H1 (cell line): ENCODE results near the gene AGBL4. TPM values are rescaled to one million over a fixed set of nuclear protein-coding genes. Genes with fewer than 3 reads are reported as not detected.

Source experiments
- CTCF ChIA-PET: fragments of 300-600 bp; sonication (Branson Sonifier 250); formaldehyde crosslinking; loops from one replicate; lab custom pipeline; 2021; ENCODE audit not compliant: partially characterized antibody; lab: Charles Lee
- POLR2A ChIA-PET: fragments of 300-600 bp; sonication (Branson Sonifier 250); formaldehyde crosslinking; loops from one replicate; lab custom pipeline; 2021; ENCODE audit warnings: inconsistent platforms; ENCODE audit not compliant: partially characterized antibody; lab: Charles Lee
- DNase-seq, 2 experiments: peaks; one replicate each; pipeline versions ENCODE4 v3.0.0 to v3.0.0-alpha.2; 2010 to 2022; ENCODE audit warnings: low spot score in 2 of 2, low read depth in 1 of 2, mixed read lengths in 1 of 2
- FAIRE-seq: peaks from 2 replicates; lab custom pipeline; 2011; peaks lifted over from hg19 to GRCh38; lab: Jason Lieb, UNC
- H2AFZ ChIP-seq: 2 replicates; pipeline ENCODE4 v1.8.1; 2012; ENCODE audit warnings: low read length, inconsistent platforms
- H2AK5ac ChIP-seq: 2 replicates; pipeline ENCODE4 v1.6.1; 2013; ENCODE audit warnings: low read depth, low read length
- H2BK120ac ChIP-seq: replicated peaks from 2 replicates; pipeline ENCODE3; 2013; ENCODE audit warnings: low read depth, low read length, inconsistent platforms
- H2BK12ac ChIP-seq: 2 replicates; pipeline ENCODE4 v1.6.1; 2013; ENCODE audit warnings: low read depth, low read length
- H2BK15ac ChIP-seq: 2 replicates; pipeline ENCODE4 v1.6.1; 2013; ENCODE audit warnings: low read length
- H2BK20ac ChIP-seq: 2 replicates; pipeline ENCODE4 v1.6.1; 2013; ENCODE audit warnings: low read length
- H2BK5ac ChIP-seq: 2 replicates; pipeline ENCODE4 v1.6.1; 2013; ENCODE audit warnings: low read depth, low read length
- H3K14ac ChIP-seq: 2 replicates; pipeline ENCODE4 v1.6.1; 2013; ENCODE audit warnings: inconsistent platforms; ENCODE audit not compliant: insufficient read length
- H3K18ac ChIP-seq: 2 replicates; pipeline ENCODE4 v1.6.1; 2013; ENCODE audit warnings: low read length; ENCODE audit errors: extremely low read depth
- H3K23ac ChIP-seq: 2 replicates; pipeline ENCODE4 v1.6.1; 2013; ENCODE audit warnings: inconsistent platforms; ENCODE audit not compliant: insufficient read length
- H3K23me2 ChIP-seq: 2 replicates; pipeline ENCODE4 v1.6.1; 2013; ENCODE audit warnings: low read depth, low read length
- H3K27ac ChIP-seq: 2 replicates; pipeline ENCODE4 v1.6.1; 2011; ENCODE audit warnings: low read depth, low read length, inconsistent platforms
- H3K27me3 ChIP-seq, 4 experiments: replicated peaks in 1 of 4; 1 replicate in 1 of 4; 2 replicates in 3 of 4; pipeline versions ENCODE4 v1.6.1 to v1.8.1; 2011 to 2013; ENCODE audit warnings: low read length in 3 of 4, mild to moderate bottlenecking in 3 of 4, inconsistent platforms in 2 of 4, mixed read lengths in 2 of 4, moderate library complexity in 1 of 4; ENCODE audit not compliant: control insufficient read depth in 3 of 4, insufficient read depth in 3 of 4; ENCODE audit errors: extremely low read depth in 1 of 4
- H3K36me3 ChIP-seq, 4 experiments: 2 replicates each; pipeline versions ENCODE4 v1.6.1 to v1.8.1; 2011 to 2013; ENCODE audit warnings: mild to moderate bottlenecking in 4 of 4, low read length in 3 of 4, moderate library complexity in 2 of 4, control low read depth in 1 of 4, inconsistent platforms in 1 of 4; ENCODE audit not compliant: insufficient read depth in 4 of 4, control insufficient read depth in 2 of 4
- H3K4ac ChIP-seq: replicated peaks from 2 replicates; pipeline ENCODE3; 2013; ENCODE audit warnings: low read length, low read depth, mixed read lengths, inconsistent platforms; ENCODE audit not compliant: insufficient read length
- H3K4me1 ChIP-seq, 4 experiments: replicated peaks in 1 of 4; 1 replicate in 1 of 4; 2 replicates in 3 of 4; pipeline versions ENCODE4 v1.6.1 to v1.8.1; 2011 to 2013; ENCODE audit warnings: low read length in 3 of 4, inconsistent platforms in 2 of 4, mixed read lengths in 1 of 4; ENCODE audit not compliant: insufficient read depth in 4 of 4, control insufficient read depth in 3 of 4
- H3K4me2 ChIP-seq, 2 experiments: 2 replicates each; pipeline versions ENCODE4 v1.6.1 to v1.8.1; 2011 to 2013; ENCODE audit warnings: low read depth in 2 of 2, low read length in 2 of 2, control low read depth in 1 of 2, inconsistent platforms in 1 of 2, mild to moderate bottlenecking in 1 of 2; ENCODE audit not compliant: insufficient read depth in 1 of 2
- H3K4me3 ChIP-seq, 4 experiments: fragments of 200-600, 300-600 bp in 1 of 4; sonication (generic), shearing (Covaris generic), sonication (Bioruptor Twin) in 1 of 4; 2 replicates each; pipeline versions ENCODE4 v1.5.1 to v1.8.1; 2011 to 2016; ENCODE audit warnings: low read length in 4 of 4, low read depth in 3 of 4, control low read depth in 2 of 4, inconsistent platforms in 2 of 4, mild to moderate bottlenecking in 2 of 4, mixed read lengths in 1 of 4, moderate library complexity in 1 of 4; ENCODE audit not compliant: insufficient read depth in 2 of 4; ENCODE audit errors: extremely low read depth in 1 of 4
- H3K56ac ChIP-seq: replicated peaks from 2 replicates; pipeline ENCODE3; 2013; ENCODE audit warnings: low read depth, mild to moderate bottlenecking, mixed read lengths, low read length, inconsistent platforms; ENCODE audit not compliant: insufficient read length
- H3K79me1 ChIP-seq: 2 replicates; pipeline ENCODE4 v1.6.1; 2013; ENCODE audit warnings: low read depth, low read length, control low read depth
- H3K79me2 ChIP-seq, 2 experiments: 2 replicates each; pipeline versions ENCODE4 v1.6.1 to v1.8.1; 2012 to 2013; ENCODE audit warnings: low read length in 2 of 2, mild to moderate bottlenecking in 2 of 2, inconsistent platforms in 1 of 2; ENCODE audit not compliant: insufficient read depth in 2 of 2, control insufficient read depth in 1 of 2
- H3K9ac ChIP-seq, 4 experiments: replicated peaks in 1 of 4; 1 replicate in 1 of 4; 2 replicates in 3 of 4; pipeline versions ENCODE4 v1.6.1 to v1.8.1; 2011 to 2013; ENCODE audit warnings: low read depth in 3 of 4, low read length in 3 of 4, control low read depth in 2 of 4, mild to moderate bottlenecking in 2 of 4, moderate library complexity in 2 of 4, inconsistent platforms in 1 of 4; ENCODE audit errors: extremely low read depth in 1 of 4
- H3K9me3 ChIP-seq, 2 experiments: 2 replicates each; pipeline versions ENCODE4 v1.6.1 to v1.8.1; 2012 to 2013; ENCODE audit warnings: mild to moderate bottlenecking in 2 of 2, moderate library complexity in 2 of 2, control low read depth in 1 of 2, inconsistent platforms in 1 of 2, low read depth in 1 of 2, low read length in 1 of 2, mixed read lengths in 1 of 2; ENCODE audit not compliant: insufficient read depth in 2 of 2
- H4K20me1 ChIP-seq, 2 experiments: replicated peaks in 1 of 2; 2 replicates each; pipeline versions ENCODE3 to v1.8.1; 2011 to 2013; ENCODE audit warnings: inconsistent platforms in 2 of 2, low read length in 2 of 2, mild to moderate bottlenecking in 1 of 2; ENCODE audit not compliant: insufficient read depth in 2 of 2, control insufficient read depth in 1 of 2
- H4K5ac ChIP-seq: 2 replicates; pipeline ENCODE4 v1.6.1; 2013; ENCODE audit warnings: low read length, low read depth, mixed read lengths, inconsistent platforms; ENCODE audit not compliant: insufficient read length
- H4K8ac ChIP-seq: 2 replicates; pipeline ENCODE4 v1.8.0; 2013; ENCODE audit warnings: mild to moderate bottlenecking, moderate library complexity, low read length, inconsistent platforms; ENCODE audit not compliant: insufficient read depth; ENCODE audit errors: extremely low read depth
- H4K91ac ChIP-seq: replicated peaks from 2 replicates; pipeline ENCODE3; 2013; ENCODE audit warnings: low read length, mixed read lengths, inconsistent platforms; ENCODE audit not compliant: insufficient read length
- BCL11A ChIP-seq, 2 experiments: IDR thresholded peaks; one replicate each; pipeline ENCODE4 v1.6.1; 2011; ENCODE audit warnings: low read depth in 2 of 2, low read length in 2 of 2, mild to moderate bottlenecking in 2 of 2
- CBX5 ChIP-seq: fragments of 300-800, 300-1000 bp; sonication (generic); IDR thresholded peaks from 2 replicates; pipeline ENCODE4 v1.7.1; 2016; ENCODE audit warnings: antibody characterized with exemption, low read length, low read depth
- PHF8 ChIP-seq: fragments of 200-600 bp; sonication (generic); conservative IDR thresholded peaks from 2 replicates; pipeline ENCODE4 v1.7.1; 2012; ENCODE audit warnings: low read depth, mild to moderate bottlenecking, inconsistent platforms, low read length, moderate library complexity
- SP2 ChIP-seq: IDR thresholded peaks from 2 replicates; pipeline ENCODE4 v1.6.1; 2012; ENCODE audit warnings: mild to moderate bottlenecking, low read length, inconsistent platforms
- SUZ12 ChIP-seq: fragments of 200-600 bp; sonication (generic); IDR thresholded peaks from 2 replicates; pipeline ENCODE4 v1.6.1; 2012; ENCODE audit warnings: mild to moderate bottlenecking, inconsistent platforms, low read length, moderate library complexity, mixed read lengths
- TEAD4 ChIP-seq: IDR thresholded peaks from 2 replicates; pipeline ENCODE4 v1.6.1; 2012; ENCODE audit warnings: low read depth, low read length, inconsistent platforms, mixed read lengths
- YY1 ChIP-seq: IDR thresholded peaks from 2 replicates; pipeline ENCODE4 v1.6.1; 2011; ENCODE audit warnings: low read depth, mild to moderate bottlenecking, low read length
- WGBS, 2 experiments: shearing (Covaris generic) in 1 of 2; methylation state at CpG; one replicate each; pipeline versions ENCODE4 v1.1.6 to v1.1.7; 2013 to 2015; ENCODE audit warnings: low lambda C conversion rate in 2 of 2, mixed read lengths in 2 of 2, inconsistent platforms in 1 of 2, low coverage in 1 of 2, missing lambda C conversion rate in 1 of 2; ENCODE audit not compliant: insufficient replicate concordance in 2 of 2, insufficient coverage in 1 of 2, insufficient read length in 1 of 2; ENCODE audit errors: extremely low coverage in 1 of 2, missing lambda C conversion rate in 1 of 2; 5-methylcytosine and 5-hydroxymethylcytosine counted together
- polyA plus RNA-seq, 7 experiments: library from polyadenylated mRNA; depleted of rRNA in 3 of 7; stranded (reverse) in 5 of 7; unstranded in 2 of 7; fragments of >200 nt in 5 of 7; fragments of 200-250 nt in 2 of 7; gene quantifications; 1 replicate in 5 of 7; 2 replicates in 1 of 7; 4 replicates in 1 of 7; pipeline versions ENCODE4 v1.2.1 to v1.2.3, GENCODE V29; 2011 to 2013; ENCODE audit warnings: missing spikeins in 2 of 7, mixed read lengths in 2 of 7
- total RNA-seq: library from RNA; stranded (reverse); fragmentation: NEBNext Ultra II Directional; extraction: Animal tissue kit (Norgen Biotek cat#: 25700); gene quantifications from 2 replicates; pipeline ENCODE4 v1.2.1, GENCODE V29; 2021

Gene AGBL4
- total and polyA plus RNA-seq, 2 of the 8 experiments (the other 6 are each of a cell fraction or from before 2014, with no cell fraction given) = 0.41 to 0.45 TPM

GRCh38 chr1:48572134-48572533 is 1451.6 kb downstream of the AGBL4 start:
- Histone ChIP-seq H2BK15ac (no peak overlapping the region), H2AFZ (0 out of 2 replicates have a peak overlapping the region, but pooled peaks have one; percentile 9), H4K8ac (no peak overlapping the region), H2BK12ac (no peak overlapping the region), H4K20me1 (no peaks in the 10 kb centered on the region), H3K56ac (no peak overlapping the region), H3K4me2 (no peak overlapping the region), H2AK5ac (no peak overlapping the region), H4K91ac (no peak overlapping the region), H3K9me3 (no peaks in the 10 kb centered on the region), H2BK120ac (no peak overlapping the region), H3K23me2 (peaks cover 2% of the 10 kb centered on the region; the same call in 1 of the 2 replicates), H3K4ac (no peak overlapping the region), H3K36me3 (no peaks in the 10 kb centered on the region), H3K27me3 (no peaks in the 10 kb centered on the region), H3K18ac (no peak overlapping the region), H3K79me1 (no peaks in the 10 kb centered on the region), H3K27ac (no peak overlapping the region), H4K5ac (no peak overlapping the region), H3K23ac (no peak overlapping the region), H3K79me2 (no peaks in the 10 kb centered on the region), H3K4me1 (peaks cover 0 to 4% (median 0%) of the 10 kb centered on the region in 4 experiments; a peak in 1 of 7 replicates), H3K4me3 (no peak overlapping the region), H2BK20ac (no peak overlapping the region), H3K9ac (no peak overlapping the region), H3K14ac (no peak overlapping the region), H2BK5ac (no peak overlapping the region)
- ChIA-PET POLR2A (no interaction called here), CTCF (interaction anchor here (0.6 to 5.2 kb wide), 56 partner anchors 8 to 1779 kb away, joined by 3 to 91 read pairs (median 6); no protein-coding TSS in a partner anchor)
- DNase-seq (no peak), FAIRE-seq (no peak)
- TF ChIP-seq SP2 (no peak), PHF8 (no peak), YY1 (no peak), SUZ12 (no peak), CBX5 (no peak), TEAD4 (no peak), BCL11A (IDR thresholded peaks at IDR 0.05; ENCODE audit: low read depth in 2 of 2, low read length in 2 of 2) (no peak)
- WGBS, 2 experiments = 89% methylated on average over 4 of the region's 4 CpGs; no CpG with 5 or more reads in 1 of the 2 experiments
